Naive thymus-derived CD8-positive, alpha-beta T cell (primary cell): Measurements from ENCODE around the gene C1orf174. TPM values are rescaled to one million over a fixed set of nuclear protein-coding genes. Genes with fewer than 3 reads are reported as not detected.
A peak's percentile ranks its signal among the peaks of the same experiment; 100 is the strongest.

Experiments used
- ATAC-seq, 2 donors: fragments of 150-1000 bp; cut with Tn5 transposase in 1 of 2; sonication (Bioruptor Pico), chemical (Tn5 transposase) in 1 of 2; 1 replicate in 1 of 2; 2 replicates in 1 of 2; pipeline ENCODE4 v1.10.0; 2021; ENCODE audit warnings: mild to moderate bottlenecking in 2 of 2, moderate library complexity in 2 of 2
- POLR2A ChIA-PET: fragments of 350-600 bp; sonication (Branson Sonifier 250); formaldehyde crosslinking; loops from one replicate; lab custom pipeline; 2021; ENCODE audit warnings: antibody characterized with exemption; lab: Charles Lee
- DNase-seq, 10 donors: peaks; one replicate each; pipeline versions ENCODE4 v3.0.0 to v3.0.0-alpha.2; 2020 to 2022
- H3K27ac Mint-ChIP-seq, 10 donors: one replicate each; pipeline ENCODE4 v1.8.0; 2020 to 2022; ENCODE audit warnings: mild to moderate bottlenecking in 10 of 10, mixed read lengths in 10 of 10, moderate library complexity in 4 of 10, inconsistent platforms in 1 of 10
- H3K27me3 Mint-ChIP-seq, 5 donors: one replicate each; pipeline ENCODE4 v1.8.0; 2021 to 2022; ENCODE audit warnings: mixed read lengths in 5 of 5
- H3K36me3 Mint-ChIP-seq, 3 donors: one replicate each; pipeline ENCODE4 v1.8.0; 2020 to 2022; ENCODE audit warnings: mixed read lengths in 3 of 3, mild to moderate bottlenecking in 2 of 3, inconsistent platforms in 1 of 3
- H3K4me1 Mint-ChIP-seq, 4 donors: one replicate each; pipeline ENCODE4 v1.8.0; 2021 to 2022; ENCODE audit warnings: mixed read lengths in 4 of 4
- H3K4me3 Mint-ChIP-seq, 10 donors: one replicate each; pipeline ENCODE4 v1.8.0; 2020 to 2022; ENCODE audit warnings: mild to moderate bottlenecking in 10 of 10, mixed read lengths in 10 of 10, moderate library complexity in 6 of 10, inconsistent platforms in 1 of 10
- H3K9me3 Mint-ChIP-seq, 9 donors: one replicate each; pipeline ENCODE4 v1.8.0; 2020 to 2022; ENCODE audit warnings: mixed read lengths in 9 of 9, mild to moderate bottlenecking in 3 of 9, inconsistent platforms in 1 of 9, moderate library complexity in 1 of 9
- polyA plus RNA-seq, 3 donors: library from polyadenylated mRNA; unstranded; fragments of 300-500 nt; fragmentation: Illumina TruSeq; gene quantifications; one replicate each; pipeline ENCODE4 v1.2.3, GENCODE V29; 2021
- total RNA-seq, 8 experiments: library from RNA in 2 of 8; stranded (reverse) in 2 of 8; gene quantifications; one replicate each; pipeline ENCODE4 v1.2.3 and lab custom pipeline; 2021 to 2026

Gene C1orf174
- total and polyA plus RNA-seq, 5 experiments from 2014 or later = 16.4 to 29.9 (median 27.6) TPM

GRCh38 chr1:3904843-3905185 is 4.7 kb upstream of the C1orf174 start:
- no peak for DNase-seq
- peaks cover 0 to 2% (median 0%) of the 10 kb centered on the region in 9 donors for H3K9me3 Mint-ChIP-seq
- H3K36me3 Mint-ChIP-seq = peaks cover 0 to 2% (median 0%) of the 10 kb centered on the region in 3 donors
- POLR2A ChIA-PET = no interaction called here
- peak overlapping the region in 4 of 10 donors; percentile 39 to 81 (median 62) for H3K27ac Mint-ChIP-seq
- peaks cover 0 to 1% (median 0%) of the 10 kb centered on the region in 5 donors for H3K27me3 Mint-ChIP-seq
- peaks cover 14 to 57% (median 34%) of the 10 kb centered on the region in 4 donors for H3K4me1 Mint-ChIP-seq
- ATAC-seq = no peak
- H3K4me3 Mint-ChIP-seq = no peak overlapping the region

GRCh38 chr1:3904006-3904842 is 4.2 kb upstream of the C1orf174 start:
- POLR2A ChIA-PET = interaction anchor here (6.0 kb wide), 1 partner anchor 47 kb away, joined by 62 read pairs; the partner anchor contains the start of genes CEP104 and DFFB
- peaks cover 14 to 61% (median 35%) of the 10 kb centered on the region in 4 donors for H3K4me1 Mint-ChIP-seq
- DNase-seq (no peak), ATAC-seq (no peak)
- peaks cover 0 to 2% (median 0%) of the 10 kb centered on the region in 3 donors for H3K36me3 Mint-ChIP-seq
- H3K4me3 Mint-ChIP-seq = peak overlapping the region in 6 of 10 donors; percentile 69 to 97 (median 92)
- no peaks in the 10 kb centered on the region for H3K27me3 Mint-ChIP-seq
- peak overlapping the region; percentile 28 to 98 (median 94) for H3K27ac Mint-ChIP-seq
- peaks cover 0 to 2% (median 0%) of the 10 kb centered on the region in 9 donors for H3K9me3 Mint-ChIP-seq

- peaks cover 0 to 5% (median 0%) of the 10 kb centered on the region in 9 donors for H3K9me3 Mint-ChIP-seq
- peaks cover 17 to 69% (median 42%) of the 10 kb centered on the region in 4 donors for H3K4me1 Mint-ChIP-seq
- H3K36me3 Mint-ChIP-seq = peaks cover 0 to 5% (median 0%) of the 10 kb centered on the region in 3 donors
- DNase-seq = peak in 1 of 10 donors; percentile 21
- no peaks in the 10 kb centered on the region for H3K27me3 Mint-ChIP-seq
- no peak for ATAC-seq
- POLR2A ChIA-PET = interaction anchor here (0.6 to 6.0 kb wide), 3 partner anchors 21 to 107 kb away, joined by 3 to 62 read pairs (median 5); partner anchors contain the start of genes CEP104, DFFB and LRRC47
- peak overlapping the region; percentile 28 to 98 (median 94) for H3K27ac Mint-ChIP-seq
- H3K4me3 Mint-ChIP-seq = peak overlapping the region; percentile 32 to 97 (median 92)
Observed at GRCh38 chr1:3903141-3904005, 3.3 kb upstream of the C1orf174 start.

- Mint-ChIP-seq H3K4me1 (peaks cover 18 to 76% (median 45%) of the 10 kb centered on the region in 4 donors), H3K27ac (peak overlapping the region; percentile 80 to 98 (median 94)), H3K27me3 (no peaks in the 10 kb centered on the region), H3K4me3 (peak overlapping the region; percentile 86 to 97 (median 94)), H3K9me3 (peaks cover 0 to 13% (median 3%) of the 10 kb centered on the region in 9 donors), H3K36me3 (peaks cover 0 to 11% (median 0%) of the 10 kb centered on the region in 3 donors)
- no peak for ATAC-seq
- DNase-seq = peak in 6 of 10 donors; percentile 17 to 53 (median 30)
- POLR2A ChIA-PET = interaction anchor here (0.6 to 6.0 kb wide), 3 partner anchors 22 to 106 kb away, joined by 3 to 62 read pairs (median 5); partner anchors contain the start of genes CEP104, DFFB and LRRC47
Observed at GRCh38 chr1:3902571-3903091, 2.6 kb upstream of the C1orf174 start.

DNA sequence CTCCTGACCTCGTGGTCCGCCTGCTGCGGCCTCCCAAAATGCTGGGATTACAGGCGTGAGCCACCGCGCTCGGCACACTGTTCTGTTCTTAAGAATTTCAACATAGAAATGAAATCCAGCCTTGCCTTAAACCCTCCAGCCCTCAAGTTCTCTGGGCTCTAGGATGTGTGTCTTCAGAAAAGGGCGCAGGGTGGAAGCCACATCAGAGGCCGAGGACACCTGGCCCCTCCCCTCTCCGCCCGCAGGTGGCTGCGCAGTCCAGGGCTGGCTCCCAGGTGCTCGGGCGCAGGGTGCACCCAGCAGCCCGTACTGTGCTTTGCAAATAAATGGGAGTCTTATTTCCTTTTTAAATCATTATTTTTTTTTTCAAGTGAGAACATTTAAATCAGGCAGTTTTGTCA is 2.0 kb upstream of the C1orf174 start:
- H3K4me3 Mint-ChIP-seq = peak overlapping the region; percentile 86 to 97 (median 94)
- no peak for ATAC-seq
- no peaks in the 10 kb centered on the region for H3K27me3 Mint-ChIP-seq
- POLR2A ChIA-PET = interaction anchor here (6.0 kb wide), 1 partner anchor 45 kb away, joined by 62 read pairs; the partner anchor contains the start of genes CEP104 and DFFB
- H3K9me3 Mint-ChIP-seq = peaks cover 0 to 17% (median 6%) of the 10 kb centered on the region in 9 donors
- peak overlapping the region; percentile 80 to 98 (median 94) for H3K27ac Mint-ChIP-seq
- peak in 7 of 10 donors; percentile 40 to 61 (median 49) for DNase-seq
- H3K36me3 Mint-ChIP-seq = peaks cover 2 to 14% (median 4%) of the 10 kb centered on the region in 3 donors
- H3K4me1 Mint-ChIP-seq = peaks cover 20 to 74% (median 48%) of the 10 kb centered on the region in 4 donors

DNA sequence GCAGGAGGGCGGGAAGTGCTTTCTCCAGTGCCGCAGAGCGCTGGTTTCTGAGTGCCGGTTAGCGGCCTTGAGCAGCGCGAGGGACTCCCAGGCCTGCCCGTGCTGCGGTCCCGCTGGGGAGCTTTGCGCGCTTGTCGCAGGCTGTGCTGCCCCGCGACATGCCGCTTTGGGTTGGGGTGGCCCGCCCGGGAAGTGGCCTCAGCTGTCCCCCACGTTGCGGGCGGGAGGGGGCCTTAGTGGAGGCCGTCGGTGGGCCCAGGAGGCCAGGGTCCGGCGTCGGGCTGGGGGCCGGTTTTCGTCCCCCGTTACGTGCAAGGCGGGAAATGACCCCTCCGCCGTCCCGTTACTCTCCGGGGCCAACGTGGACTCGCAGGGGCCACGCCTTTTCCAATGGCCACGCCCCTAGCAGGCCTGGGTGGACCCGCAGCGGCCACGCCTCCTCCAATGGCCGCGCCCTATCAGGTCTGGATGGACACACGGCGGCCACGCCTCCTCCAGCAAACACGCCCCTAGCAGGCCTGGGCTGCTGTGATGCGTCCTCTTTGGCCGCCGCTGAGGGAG is 977 bp upstream of the C1orf174 start:
- ATAC-seq (no peak), DNase-seq (peak; percentile 51 to 81 (median 60))
- Mint-ChIP-seq H3K27ac (peak overlapping the region; percentile 91 to 99 (median 98)), H3K36me3 (peaks cover 4 to 18% (median 5%) of the 10 kb centered on the region in 3 donors), H3K4me3 (peak overlapping the region; percentile 86 to 97 (median 94)), H3K27me3 (no peaks in the 10 kb centered on the region), H3K9me3 (peaks cover 0 to 18% (median 10%) of the 10 kb centered on the region in 9 donors), H3K4me1 (peaks cover 25 to 79% (median 55%) of the 10 kb centered on the region in 4 donors)
- POLR2A ChIA-PET = interaction anchor here (2.0 to 6.0 kb wide), 2 partner anchors 44 to 104 kb away, joined by 15 to 62 read pairs; partner anchors contain the start of genes CEP104, DFFB and LRRC47

- POLR2A ChIA-PET = interaction anchor here (0.8 to 6.0 kb wide), 7 partner anchors 10 to 124 kb away, joined by 3 to 62 read pairs (median 4); partner anchors contain the start of genes CEP104, DFFB and LRRC47
- Mint-ChIP-seq H3K36me3 (peaks cover 5 to 16% (median 10%) of the 10 kb centered on the region in 3 donors), H3K27ac (peak overlapping the region in 9 of 10 donors; percentile 91 to 99 (median 98)), H3K9me3 (peaks cover 0 to 18% (median 10%) of the 10 kb centered on the region in 9 donors), H3K27me3 (no peaks in the 10 kb centered on the region), H3K4me1 (peaks cover 25 to 81% (median 61%) of the 10 kb centered on the region in 4 donors), H3K4me3 (peak overlapping the region; percentile 86 to 97 (median 94))
- DNase-seq (peak in 3 of 10 donors; percentile 23 to 70 (median 26)), ATAC-seq (no peak)
Observed at GRCh38 chr1:3899754-3900149, 320 bp downstream of the C1orf174 start.

DNA sequence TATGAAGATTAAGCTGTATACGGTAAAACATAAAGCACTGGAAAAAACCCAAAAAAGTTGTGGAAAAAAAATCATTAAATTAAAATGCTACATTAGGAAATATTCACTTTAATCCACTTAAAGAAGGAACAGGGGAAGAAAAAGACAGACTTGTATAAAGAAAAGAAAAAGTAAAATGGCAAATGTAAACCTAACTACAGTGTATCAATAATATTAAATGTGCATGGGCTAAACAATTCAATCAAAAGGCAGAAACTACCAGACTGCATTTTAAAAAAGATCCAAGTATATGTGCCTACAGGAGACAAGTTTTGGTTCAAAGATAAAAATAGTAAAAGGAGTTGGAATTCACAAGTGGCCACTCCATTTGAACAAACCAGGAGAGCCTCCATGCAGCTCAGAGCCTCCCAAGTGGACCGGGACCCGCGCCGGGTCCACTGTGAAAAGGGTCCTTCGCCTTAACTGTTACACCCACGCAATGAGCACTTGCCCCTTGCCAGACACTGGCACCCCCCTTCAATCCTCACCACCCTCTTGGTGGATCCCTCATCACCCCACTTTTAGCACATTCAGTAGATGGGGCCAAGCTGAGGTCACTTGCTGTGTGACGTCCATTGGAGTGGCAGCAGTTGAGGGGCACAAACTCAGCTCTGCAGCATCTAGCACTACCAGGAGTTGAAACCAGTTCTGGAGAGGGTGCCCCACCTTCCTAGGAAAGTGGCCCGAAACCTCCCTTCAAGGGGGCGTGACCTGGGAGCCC is 898 bp downstream of the C1orf174 start:
- H3K9me3 Mint-ChIP-seq = peaks cover 0 to 18% (median 10%) of the 10 kb centered on the region in 9 donors
- no peak for ATAC-seq
- H3K4me3 Mint-ChIP-seq = peak overlapping the region; percentile 79 to 97 (median 92)
- no peaks in the 10 kb centered on the region for H3K27me3 Mint-ChIP-seq
- H3K27ac Mint-ChIP-seq = peak overlapping the region; percentile 81 to 98 (median 86)
- H3K36me3 Mint-ChIP-seq = peaks cover 5 to 16% (median 10%) of the 10 kb centered on the region in 3 donors
- no peak for DNase-seq
- H3K4me1 Mint-ChIP-seq = peaks cover 25 to 77% (median 61%) of the 10 kb centered on the region in 4 donors
- POLR2A ChIA-PET = interaction anchor here (0.8 to 6.0 kb wide), 7 partner anchors 9 to 123 kb away, joined by 3 to 62 read pairs (median 4); partner anchors contain the start of genes CEP104, DFFB and LRRC47

DNA sequence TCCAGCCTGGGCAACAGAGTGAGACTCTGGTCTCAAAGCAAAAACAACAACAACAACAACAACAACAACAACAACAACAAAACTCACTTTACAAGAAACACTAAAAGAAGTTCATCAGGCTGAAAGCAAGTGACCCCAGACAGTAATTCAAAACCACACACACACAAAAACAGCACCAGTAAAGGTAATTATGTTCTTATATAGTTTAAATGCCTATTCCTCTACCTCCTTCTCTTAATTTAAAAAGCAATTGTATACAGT is 1.7 kb downstream of the C1orf174 start:
- Mint-ChIP-seq H3K4me3 (peak overlapping the region; percentile 26 to 94 (median 88)), H3K27me3 (no peaks in the 10 kb centered on the region), H3K9me3 (peaks cover 0 to 18% (median 10%) of the 10 kb centered on the region in 9 donors), H3K4me1 (peaks cover 23 to 72% (median 55%) of the 10 kb centered on the region in 4 donors), H3K27ac (peak overlapping the region in 6 of 10 donors; percentile 17 to 98 (median 67)), H3K36me3 (peaks cover 5 to 16% (median 13%) of the 10 kb centered on the region in 3 donors)
- POLR2A ChIA-PET = interaction anchor here (6.0 kb wide), 1 partner anchor 41 kb away, joined by 62 read pairs; the partner anchor contains the start of genes CEP104 and DFFB
- no peak for DNase-seq
- ATAC-seq = no peak

GRCh38 chr1:3896396-3897000 is 3.6 kb downstream of the C1orf174 start:
- Mint-ChIP-seq H3K36me3 (peaks cover 5 to 17% (median 16%) of the 10 kb centered on the region in 3 donors), H3K4me3 (peak overlapping the region in 1 of 10 donors; percentile 49), H3K9me3 (peaks cover 0 to 18% (median 10%) of the 10 kb centered on the region in 9 donors), H3K4me1 (peaks cover 16 to 59% (median 41%) of the 10 kb centered on the region in 4 donors), H3K27ac (peak overlapping the region in 1 of 10 donors; percentile 20), H3K27me3 (no peaks in the 10 kb centered on the region)
- no peak for ATAC-seq
- POLR2A ChIA-PET = no interaction called here
- no peak for DNase-seq
